GM12865 (cell line): Measurements from ENCODE around the gene FBLN1.
"Not testable (repeated sequence)": the region's sequence is repeated elsewhere in the genome, so short reads cannot be mapped to it uniquely, and the experiment has no call there.

Experiments used
- DNase-seq: peaks from one replicate; pipeline ENCODE4 v3.0.0; 2010; ENCODE audit warnings: low read depth
- H3K4me3 ChIP-seq: 2 replicates; pipeline ENCODE4 v1.5.1; 2011; ENCODE audit warnings: mild to moderate bottlenecking, low read depth, low read length, control low read depth
- CTCF ChIP-seq: IDR thresholded peaks from 2 replicates; pipeline ENCODE4 v1.5.1; 2011; ENCODE audit warnings: low read length, control low read depth, low read depth, inconsistent platforms; ENCODE audit not compliant: insufficient read depth; ENCODE audit errors: missing control alignments

The FBLN1 gene

GRCh38 chr22:45589556-45589955 lies 86.9 kb downstream of the FBLN1 start:
- DNase-seq, result no peak
- TF ChIP-seq CTCF, result no peak

GRCh38 chr22:45590262-45590661 lies 87.6 kb downstream of the FBLN1 start:
- DNase-seq, result no peak
- H3K4me3 ChIP-seq, result no peak overlapping the region
- TF ChIP-seq CTCF, result no peak

More at GRCh38 chr22:45589556-45589955, 86.9 kb downstream of the FBLN1 start:
- no peak overlapping the region for H3K4me3 ChIP-seq

GRCh38 chr22:45591633-45592213 lies 89.0 kb downstream of the FBLN1 start:
- not testable (repeated sequence) for H3K4me3 ChIP-seq, DNase-seq

GRCh38 chr22:45594123-45594941 lies 91.6 kb downstream of the FBLN1 start:
- no peak for DNase-seq
- H3K4me3 ChIP-seq, result no peak overlapping the region
- TF ChIP-seq CTCF, result no peak

- no peak for TF ChIP-seq CTCF
- DNase-seq, result no peak
- no peak overlapping the region for H3K4me3 ChIP-seq
Observed at GRCh38 chr22:45597460-45598192, 94.9 kb downstream of the FBLN1 start.

- TF ChIP-seq CTCF, result no peak
- DNase-seq, result no peak
- H3K4me3 ChIP-seq, result no peak overlapping the region
Observed at GRCh38 chr22:45598596-45599217, 96.0 kb downstream of the FBLN1 start.

GRCh38 chr22:45599836-45600577 lies 97.3 kb downstream of the FBLN1 start:
- no peak overlapping the region for H3K4me3 ChIP-seq
- TF ChIP-seq CTCF, result no peak
- DNase-seq, result no peak
